Lower lobe of right lung (tissue), 2 donors: Measurements from ENCODE around the gene RANBP10. TPM values are rescaled to one million over a fixed set of nuclear protein-coding genes. Genes with fewer than 3 reads are reported as not detected.

Experiments
- ATAC-seq, 2 donors: fragments of 200-7000 bp; cut with Tn5 transposase; one replicate each; pipeline ENCODE4 v1.9.1; 2020 to 2022; ENCODE audit warnings: mild to moderate bottlenecking in 2 of 2, moderate library complexity in 2 of 2
- DNase-seq: peaks from one replicate; pipeline ENCODE4 v3.0.0-alpha.2; 2020
- H3K27ac ChIP-seq: fragments of 200-600 bp; one replicate; pipeline ENCODE4 v1.8.0; 2022
- H3K27me3 ChIP-seq: fragments of 200-600 bp; one replicate; pipeline ENCODE4 v1.8.0; 2022; ENCODE audit warnings: low read depth
- H3K36me3 ChIP-seq: fragments of 200-600 bp; one replicate; pipeline ENCODE4 v1.8.0; 2022; ENCODE audit warnings: mild to moderate bottlenecking
- H3K4me1 ChIP-seq: fragments of 200-600 bp; one replicate; pipeline ENCODE4 v1.8.0; 2022
- H3K4me3 ChIP-seq: fragments of 200-600 bp; one replicate; pipeline ENCODE4 v1.8.0; 2022; ENCODE audit warnings: mild to moderate bottlenecking
- H3K9me3 ChIP-seq: fragments of 200-600 bp; one replicate; pipeline ENCODE4 v1.8.0; 2022
- intact Hi-C: fragments of 100-400 bp; cut with DNase I; formaldehyde crosslinking; loops from one replicate; pipeline ENCODE4 v1.11.0; 2022
- total RNA-seq: library from RNA; stranded (reverse); fragmentation: NEBNext Ultra II Directional; extraction: Animal tissue kit (Norgen Biotek cat#: 25700); gene quantifications from one replicate; pipeline ENCODE4 v1.2.1, GENCODE V29; 2021
- TF ChIP-seq, protein P1 (sequence below): fragments of 200-600 bp; IDR thresholded peaks from one replicate; pipeline ENCODE4 v1.8.0; 2022; ENCODE audit warnings: antibody characterized with exemption, mild to moderate bottlenecking
- donor health status: DM: no; HTN: yes; CAD: no; lungs with severe emphysema.

The RANBP10 gene
- total RNA-seq, 1 donor from 2014 or later, result 21.7 TPM

DNA sequence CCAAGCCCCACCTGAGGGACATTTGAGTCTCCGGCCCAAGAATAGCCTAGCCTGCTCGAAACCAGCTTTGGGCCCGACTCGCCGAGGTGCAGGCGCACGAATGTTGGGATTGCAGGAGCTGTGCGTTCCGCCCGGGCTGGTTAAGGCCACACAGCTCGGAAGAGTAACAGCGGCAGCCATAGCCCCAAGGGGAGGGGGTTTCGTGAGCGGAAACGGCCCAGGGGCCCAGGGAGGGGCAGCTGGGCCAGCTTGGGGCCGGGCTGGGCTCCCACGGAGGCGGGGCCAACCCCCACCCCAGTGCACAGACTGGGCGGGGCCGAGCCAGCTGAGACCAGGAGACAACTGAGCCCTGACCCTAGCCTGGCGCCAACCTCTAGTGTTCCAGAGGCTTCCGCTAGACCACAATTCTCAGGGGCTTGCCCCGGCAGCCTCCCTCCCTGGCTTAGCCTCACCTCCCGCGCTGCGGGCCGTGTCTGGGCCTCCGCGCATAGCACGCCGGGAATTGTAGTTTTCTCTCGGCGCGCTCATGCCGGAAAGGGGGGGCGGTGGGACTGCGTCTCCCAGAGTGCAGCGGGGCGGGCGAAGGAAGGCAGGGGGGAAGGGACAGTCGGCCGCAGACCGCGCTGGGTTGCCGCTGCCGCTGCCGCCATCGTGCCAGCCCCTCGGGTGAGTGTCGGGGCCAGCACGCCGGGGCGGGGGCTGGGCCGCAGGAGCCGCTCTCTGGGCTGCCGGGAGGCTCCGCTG is 40.1 kb upstream of the RANBP10 start, which contains the start of gene NUTF2:
Gene NUTF2 (plus strand): TSS at position 614 of the 744 bp plus-strand sequence. CDS start 18,198 bp downstream, outside the sequence.
- peak; percentile 96 for DNase-seq
- Histone ChIP-seq H3K27ac (peak within 1 kb of the TSS; percentile 92), H3K4me1 (peaks cover 49% of the 10 kb centered on the region), H3K4me3 (peak within 1 kb of the TSS; percentile 99), H3K27me3 (no peaks in the 10 kb centered on the region), H3K9me3 (no peaks in the 10 kb centered on the region), H3K36me3 (no peaks in the 10 kb centered on the region)
- TF ChIP-seq, protein P1, sequence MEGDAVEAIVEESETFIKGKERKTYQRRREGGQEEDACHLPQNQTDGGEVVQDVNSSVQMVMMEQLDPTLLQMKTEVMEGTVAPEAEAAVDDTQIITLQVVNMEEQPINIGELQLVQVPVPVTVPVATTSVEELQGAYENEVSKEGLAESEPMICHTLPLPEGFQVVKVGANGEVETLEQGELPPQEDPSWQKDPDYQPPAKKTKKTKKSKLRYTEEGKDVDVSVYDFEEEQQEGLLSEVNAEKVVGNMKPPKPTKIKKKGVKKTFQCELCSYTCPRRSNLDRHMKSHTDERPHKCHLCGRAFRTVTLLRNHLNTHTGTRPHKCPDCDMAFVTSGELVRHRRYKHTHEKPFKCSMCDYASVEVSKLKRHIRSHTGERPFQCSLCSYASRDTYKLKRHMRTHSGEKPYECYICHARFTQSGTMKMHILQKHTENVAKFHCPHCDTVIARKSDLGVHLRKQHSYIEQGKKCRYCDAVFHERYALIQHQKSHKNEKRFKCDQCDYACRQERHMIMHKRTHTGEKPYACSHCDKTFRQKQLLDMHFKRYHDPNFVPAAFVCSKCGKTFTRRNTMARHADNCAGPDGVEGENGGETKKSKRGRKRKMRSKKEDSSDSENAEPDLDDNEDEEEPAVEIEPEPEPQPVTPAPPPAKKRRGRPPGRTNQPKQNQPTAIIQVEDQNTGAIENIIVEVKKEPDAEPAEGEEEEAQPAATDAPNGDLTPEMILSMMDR, result no peak
- ATAC-seq, result peak; percentile 89 to 92
- intact Hi-C loops, result no loop called here

GRCh38 chr16:67846063-67846319 is 39.6 kb upstream of the RANBP10 start:
- Histone ChIP-seq H3K4me1 (peaks cover 49% of the 10 kb centered on the region), H3K4me3 (peak overlapping the region; percentile 99), H3K9me3 (no peaks in the 10 kb centered on the region), H3K27ac (peak overlapping the region; percentile 92), H3K27me3 (no peaks in the 10 kb centered on the region), H3K36me3 (no peaks in the 10 kb centered on the region)
- intact Hi-C loops, result no loop called here
- ATAC-seq (no peak), DNase-seq (no peak)
- TF ChIP-seq, protein P1, result no peak

- intact Hi-C loops, result no loop called here
These were observed 39.1 kb upstream of the RANBP10 start for GRCh38 chr16:67845291-67846062.

GRCh38 chr16:67844497-67844896 is 38.1 kb upstream of the RANBP10 start:
- no peaks in the 10 kb centered on the region for H3K27me3 ChIP-seq
- ATAC-seq (no peak), DNase-seq (no peak)
- no peak overlapping the region for H3K27ac ChIP-seq
- peak overlapping the region; percentile 75 for H3K4me3 ChIP-seq
- H3K4me1 ChIP-seq, result peaks cover 49% of the 10 kb centered on the region
- no peaks in the 10 kb centered on the region for H3K36me3 ChIP-seq
- intact Hi-C loops, result no loop called here
- TF ChIP-seq, protein P1, result no peak
- H3K9me3 ChIP-seq, result no peaks in the 10 kb centered on the region

More at GRCh38 chr16:67845291-67846062, 39.1 kb upstream of the RANBP10 start:
- H3K4me1 ChIP-seq, result peaks cover 49% of the 10 kb centered on the region
- peak overlapping the region; percentile 92 for H3K27ac ChIP-seq
- DNase-seq, result no peak
- no peaks in the 10 kb centered on the region for H3K27me3 ChIP-seq
- no peaks in the 10 kb centered on the region for H3K9me3 ChIP-seq
- TF ChIP-seq, protein P1, result no peak
- no peaks in the 10 kb centered on the region for H3K36me3 ChIP-seq
- ATAC-seq, result no peak
- peak overlapping the region; percentile 99 for H3K4me3 ChIP-seq

- DNase-seq (no peak), ATAC-seq (no peak)
- H3K4me3 ChIP-seq, result peak overlapping the region; percentile 75
- peaks cover 44% of the 10 kb centered on the region for H3K4me1 ChIP-seq
- intact Hi-C loops, result no loop called here
- peak overlapping the region; percentile 98 for H3K27ac ChIP-seq
- no peaks in the 10 kb centered on the region for H3K36me3 ChIP-seq
- TF ChIP-seq, protein P1, result no peak
- no peaks in the 10 kb centered on the region for H3K9me3 ChIP-seq
- no peaks in the 10 kb centered on the region for H3K27me3 ChIP-seq
These were observed 37.0 kb upstream of the RANBP10 start for GRCh38 chr16:67843343-67843765.
